ENCODE measurements around the gene TUBB4A.

TUBB4A gene

GRCh38 chr19:6446452-6446851 lies 55.7 kb downstream of the TUBB4A start:
- TF ChIP-seq CTCF (IDR thresholded peaks at IDR 0.05; ENCODE audit: low read depth, low read length) = no peak
- no peak overlapping the region for H3K4me3 ChIP-seq (ENCODE audit: low read depth, low read length)

Data from WI38 (cell line).